Measurements from ENCODE around the gene RRM1. TPM values are rescaled to one million over a fixed set of nuclear protein-coding genes. Genes with fewer than 3 reads are reported as not detected.

The RRM1 gene
- total and polyA plus RNA-seq, 10 of the 15 experiments (the other 5 are each of a cell fraction or from before 2014, with no cell fraction given) = 94.0 to 255 (median 148) TPM

- no peak for TF ChIP-seq CEBPZ (IDR thresholded peaks at IDR 0.05; ENCODE audit: low read depth, low read length)
- TF ChIP-seq SMAD1 (IDR thresholded peaks at IDR 0.05; ENCODE audit: low read depth, partially characterized antibody) = no peak
- no peak for TF ChIP-seq ZBTB40 (IDR thresholded peaks at IDR 0.05; ENCODE audit: borderline replicate concordance)
- TF ChIP-seq IRF5 (IDR thresholded peaks at IDR 0.05; ENCODE audit: borderline replicate concordance) = no peak
- TF ChIP-seq MYC (IDR thresholded peaks at IDR 0.05; ENCODE audit: insufficient read depth, insufficient read length, insufficient replicate concordance, low read length, severe bottlenecking) = no peak
Observed at GRCh38 chr11:4184163-4184916, 89.7 kb downstream of the RRM1 start (continued).
